GM18520 (cell line): ENCODE data around the gene SLC5A4.
"Not testable (repeated sequence)": the region's sequence is repeated elsewhere in the genome, so short reads cannot be mapped to it uniquely, and the experiment has no call there.

Experiments
- ATAC-seq: cut with Tn5 transposase; IDR thresholded peaks from one replicate; pipeline ENCODE4 v1.9.1; 2021; ENCODE audit not compliant: unreplicated experiment

SLC5A4 gene

DNA sequence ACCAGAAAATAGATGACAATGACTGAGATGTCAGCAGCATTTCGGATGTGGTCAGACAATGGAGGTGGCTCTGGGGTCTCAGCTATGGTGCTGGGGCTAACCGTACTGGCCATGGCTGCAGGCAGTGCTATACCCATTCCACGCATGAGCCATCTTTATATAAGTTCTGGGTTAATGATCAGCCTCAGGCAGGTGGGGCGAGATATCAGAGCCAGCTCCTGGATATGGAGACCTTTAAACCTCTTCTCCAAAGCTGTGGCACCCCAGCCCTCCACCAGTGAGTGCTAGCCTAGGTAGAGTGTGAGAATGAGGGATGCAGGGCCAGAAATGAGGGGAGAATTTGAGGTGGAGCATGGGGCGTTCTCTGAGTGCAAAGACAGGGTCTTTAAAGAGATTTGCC lies at the start of gene SLC5A4:
Gene SLC5A4 (minus strand): TSS at position 131 of the 400 bp plus-strand sequence. CDS start 18 bp downstream, at position 113.
- ATAC-seq = no peak

DNA sequence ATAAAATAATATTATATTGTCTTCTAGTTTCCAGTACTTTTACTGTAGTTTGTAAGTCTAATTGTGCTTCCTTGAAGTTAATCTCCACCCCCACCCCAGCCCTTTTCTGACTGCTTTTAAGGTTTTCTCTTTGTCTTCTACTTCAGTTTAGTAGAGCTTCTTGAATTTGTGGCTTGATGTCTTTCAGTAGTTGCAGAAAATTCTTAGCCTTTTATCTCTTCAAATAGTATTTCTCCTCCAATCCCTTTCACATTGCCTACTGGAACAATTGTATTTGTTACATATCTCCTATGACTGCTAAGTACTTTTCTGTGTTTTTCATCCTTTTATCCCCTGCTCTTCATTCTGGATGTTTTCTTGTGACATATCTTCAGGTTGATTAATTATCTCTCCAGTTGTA lies 38.8 kb upstream of the SLC5A4 start:
- not testable (repeated sequence) for ATAC-seq

DNA sequence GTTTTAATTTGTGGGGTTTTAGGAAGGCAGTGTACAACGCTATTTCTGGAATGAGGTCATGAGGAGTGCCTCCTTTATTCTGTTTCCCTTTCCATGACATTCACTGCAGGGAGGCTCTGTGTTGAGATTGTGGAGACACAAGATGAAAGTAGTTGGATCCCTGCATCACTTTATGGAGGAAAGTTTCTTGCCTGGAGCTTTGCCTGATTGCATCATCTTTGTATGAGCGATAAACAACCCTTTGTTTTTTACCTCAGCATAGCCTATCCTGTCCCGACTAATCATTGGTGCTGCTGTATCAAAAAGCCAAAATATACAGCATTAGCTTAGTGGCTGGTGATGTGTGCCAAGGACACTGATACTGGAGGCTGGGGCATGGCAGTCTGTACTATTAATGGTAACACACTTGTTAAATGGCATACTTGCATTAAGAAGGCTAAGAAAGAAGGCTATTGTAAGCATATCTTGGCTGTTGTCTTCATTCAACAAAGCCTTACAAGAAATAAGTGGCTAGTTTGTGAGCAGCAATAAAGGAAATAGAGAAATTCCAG lies 31.2 kb upstream of the SLC5A4 start:
- no peak for ATAC-seq

- ATAC-seq = no peak
Measured at GRCh38 chr22:32281072-32281471, 25.9 kb upstream of the SLC5A4 start.

DNA sequence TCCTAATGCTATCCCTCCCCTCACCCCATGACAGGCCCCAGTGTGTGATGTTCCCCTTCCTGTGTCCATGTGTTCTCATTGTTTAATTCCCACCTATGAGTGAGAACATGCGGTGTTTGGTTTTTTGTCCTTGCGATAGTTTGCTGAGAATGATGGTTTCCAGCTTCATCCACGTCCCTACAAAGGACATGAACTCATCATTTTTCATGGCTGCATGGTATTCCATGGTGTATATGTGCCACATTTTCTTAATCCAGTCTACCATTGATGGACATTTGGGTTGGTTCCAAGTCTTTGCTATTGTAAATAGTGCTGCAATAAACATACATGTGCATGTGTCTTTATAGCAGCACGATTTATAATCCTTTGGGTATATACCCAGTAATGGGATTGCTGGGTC lies 20.2 kb upstream of the SLC5A4 start:
- not testable (repeated sequence) for ATAC-seq

DNA sequence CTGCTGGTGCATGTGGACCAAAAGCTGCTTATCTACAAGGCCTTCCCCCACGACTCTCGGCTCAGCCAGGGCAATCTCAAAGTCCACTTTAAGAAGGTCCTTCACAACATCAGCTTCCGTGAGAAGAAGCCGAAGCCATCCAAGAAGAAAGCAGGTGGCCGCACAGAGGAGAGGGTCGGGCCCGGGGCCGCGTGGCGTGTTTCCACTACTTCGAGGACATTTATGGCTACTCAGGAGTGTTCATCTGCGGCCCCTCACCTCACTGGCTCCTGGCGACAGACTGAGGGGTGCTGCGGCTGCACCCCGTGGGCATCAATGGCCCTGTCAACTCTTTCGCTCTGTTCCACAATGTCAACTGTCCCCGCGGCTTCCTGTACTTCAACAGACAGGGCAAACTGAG lies 16.2 kb upstream of the SLC5A4 start:
- ATAC-seq = no peak

GRCh38 chr22:32270641-32271369 lies 15.7 kb upstream of the SLC5A4 start:
- ATAC-seq = no peak

GRCh38 chr22:32269316-32269715 lies 14.2 kb upstream of the SLC5A4 start:
- no peak for ATAC-seq

GRCh38 chr22:32267011-32267410 lies 11.9 kb upstream of the SLC5A4 start:
- no peak for ATAC-seq

DNA sequence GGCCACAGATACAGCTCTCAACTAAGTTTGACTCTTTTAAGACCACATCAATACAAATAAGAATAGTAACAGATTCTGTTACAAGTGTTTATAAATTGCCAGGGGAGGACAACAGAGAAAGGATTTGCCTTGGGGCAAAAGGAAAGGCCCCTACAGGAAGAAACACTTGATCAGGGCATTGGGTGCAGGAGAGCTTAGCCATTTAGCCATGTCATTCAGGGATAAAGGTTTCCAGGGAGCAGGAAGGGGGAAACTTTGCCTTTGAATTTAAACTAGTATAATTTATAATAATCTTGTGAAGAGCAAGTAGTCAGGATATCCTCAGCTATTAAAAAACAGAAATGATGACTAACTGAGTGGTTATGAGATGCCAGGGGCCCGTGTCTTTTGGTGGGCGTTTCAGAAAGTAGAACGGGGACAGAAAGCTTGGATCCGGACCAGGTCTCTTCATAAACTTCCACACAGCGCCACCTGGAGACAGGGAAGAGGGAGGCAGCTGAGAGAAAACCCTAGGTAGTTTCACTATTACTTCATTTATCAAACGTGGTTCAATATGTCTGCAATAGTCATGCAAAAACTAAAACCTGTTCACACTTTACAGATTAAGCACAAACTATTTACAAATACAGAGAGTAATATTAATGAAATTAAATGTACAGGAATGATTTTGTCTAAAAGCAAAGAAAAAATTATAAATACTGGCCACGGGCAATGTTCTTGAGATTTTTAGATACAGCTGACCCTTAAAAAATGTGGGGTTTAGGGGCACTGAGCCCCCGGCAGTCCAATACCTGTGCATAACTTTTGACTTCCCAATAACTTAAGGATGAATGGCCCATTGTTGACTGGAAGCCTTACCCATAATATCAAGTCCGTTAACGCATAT lies 11.0 kb upstream of the SLC5A4 start:
- ATAC-seq = no peak

DNA sequence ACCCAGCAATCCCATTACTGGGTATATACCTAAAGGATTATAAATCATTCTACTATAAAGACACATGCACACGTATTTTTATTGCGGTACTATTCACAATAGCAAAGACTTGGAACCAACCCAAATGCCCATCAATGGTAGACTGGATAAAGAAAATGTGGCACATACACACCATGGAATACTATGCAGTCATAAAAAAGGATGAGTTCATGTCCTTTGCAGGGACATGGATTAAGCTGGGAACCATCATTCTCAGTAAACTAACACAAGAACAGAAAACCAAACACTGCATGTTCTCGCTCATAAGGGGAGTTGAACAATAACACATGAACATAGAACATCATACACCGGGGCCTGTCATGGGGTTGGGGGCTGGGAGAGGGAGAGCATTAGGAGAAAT lies 8.5 kb upstream of the SLC5A4 start:
- ATAC-seq = not testable (repeated sequence)

DNA sequence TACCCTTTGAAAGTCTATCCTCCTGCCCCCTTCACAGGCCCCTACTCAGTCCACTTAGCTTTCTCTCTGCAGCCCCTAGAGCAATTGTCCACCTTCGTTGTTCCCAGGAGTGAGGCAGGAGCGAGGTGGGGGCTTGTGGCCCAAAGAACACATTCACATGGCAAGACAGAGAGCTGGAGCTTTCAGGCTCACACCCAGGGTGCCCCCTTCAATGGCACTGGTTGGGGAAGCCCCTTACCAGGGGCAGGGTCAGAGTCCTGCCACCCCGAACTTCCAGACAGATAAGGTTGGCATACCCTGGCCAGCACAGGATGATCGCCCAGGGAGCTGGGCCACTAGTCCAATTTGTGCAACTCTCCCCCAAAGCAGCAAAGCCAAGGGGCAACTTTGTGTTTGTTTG lies 6.2 kb upstream of the SLC5A4 start:
- no peak for ATAC-seq

DNA sequence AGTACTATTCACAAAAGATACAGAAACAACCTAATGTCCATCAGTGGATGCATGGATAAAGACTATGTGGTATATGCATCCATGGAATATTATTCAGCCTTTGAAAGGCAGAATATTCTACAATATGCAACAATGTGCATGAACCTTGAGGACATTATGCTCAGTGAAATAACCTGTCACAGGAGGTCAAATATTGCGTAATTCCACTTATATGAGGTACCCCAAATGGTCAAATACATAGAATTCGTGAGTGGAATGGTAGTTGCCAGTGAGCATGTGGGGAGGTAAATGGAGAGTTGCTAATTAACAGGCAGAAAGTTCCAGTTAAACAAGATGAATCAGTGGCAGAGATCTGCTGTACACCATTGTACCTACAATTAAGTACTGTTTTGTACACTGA lies 3.6 kb upstream of the SLC5A4 start:
- no peak for ATAC-seq

GRCh38 chr22:32255726-32256125 lies 579 bp upstream of the SLC5A4 start:
- no peak for ATAC-seq

DNA sequence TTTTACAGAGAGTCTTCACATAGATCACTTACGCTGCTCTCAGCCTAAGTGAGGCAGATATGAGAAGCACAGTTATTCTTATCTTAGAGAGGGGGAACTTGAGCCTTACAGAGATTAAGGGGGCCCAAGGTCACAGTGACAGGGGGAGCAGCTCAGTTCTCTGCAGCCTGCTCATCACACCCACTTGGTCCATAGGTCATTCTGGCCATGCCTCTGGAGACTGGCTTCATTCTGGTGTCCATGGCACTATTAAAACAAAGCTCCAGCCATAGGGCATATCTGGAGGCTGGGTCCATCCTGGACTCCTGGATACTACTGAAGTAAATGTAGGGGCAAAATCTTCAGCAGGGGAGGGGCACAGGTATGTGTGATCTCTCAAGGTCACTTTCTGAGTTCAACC lies 5.9 kb downstream of the SLC5A4 start:
- ATAC-seq = no peak

DNA sequence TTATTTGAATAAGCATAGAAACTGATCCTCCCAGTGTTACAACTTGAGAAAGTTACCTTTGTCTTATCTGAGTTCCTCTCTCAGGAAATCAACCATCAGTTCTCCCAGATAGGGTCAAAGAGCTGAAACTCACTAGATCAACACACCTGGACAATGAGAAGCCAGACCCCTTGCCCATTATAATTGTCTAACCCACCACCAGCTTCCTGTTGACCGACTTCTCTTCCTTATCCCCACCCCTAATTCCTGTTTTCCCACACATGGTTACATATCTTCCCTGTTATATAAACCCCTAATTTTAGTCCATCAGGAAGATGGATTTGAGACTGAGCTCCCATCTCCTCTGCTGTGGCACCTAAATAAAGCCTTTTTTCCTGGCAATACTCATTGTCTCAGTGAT lies 6.9 kb downstream of the SLC5A4 start:
- no peak for ATAC-seq

DNA sequence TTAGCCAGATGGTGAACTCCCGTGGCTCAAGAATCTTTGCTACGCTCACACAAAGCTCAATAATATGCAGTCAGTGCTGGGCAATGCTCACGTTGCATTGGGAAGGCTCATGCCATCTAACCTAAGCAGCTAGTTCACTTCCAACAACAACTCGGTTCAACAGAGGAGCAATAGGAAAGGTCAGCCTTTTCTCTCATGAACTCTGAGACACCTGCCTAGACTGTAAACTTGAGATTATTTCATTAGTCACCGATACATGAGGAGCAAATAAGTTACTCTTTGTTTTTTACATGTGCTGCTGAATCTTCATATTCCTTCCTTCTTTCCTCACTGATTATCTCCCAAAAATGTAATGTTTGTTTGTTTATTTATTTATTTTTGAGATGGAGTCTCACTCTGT lies 9.0 kb downstream of the SLC5A4 start:
- ATAC-seq = no peak

GRCh38 chr22:32245042-32245441 lies 10.1 kb downstream of the SLC5A4 start:
- no peak for ATAC-seq

- no peak for ATAC-seq
Measured at GRCh38 chr22:32244547-32244946, 10.6 kb downstream of the SLC5A4 start.

DNA sequence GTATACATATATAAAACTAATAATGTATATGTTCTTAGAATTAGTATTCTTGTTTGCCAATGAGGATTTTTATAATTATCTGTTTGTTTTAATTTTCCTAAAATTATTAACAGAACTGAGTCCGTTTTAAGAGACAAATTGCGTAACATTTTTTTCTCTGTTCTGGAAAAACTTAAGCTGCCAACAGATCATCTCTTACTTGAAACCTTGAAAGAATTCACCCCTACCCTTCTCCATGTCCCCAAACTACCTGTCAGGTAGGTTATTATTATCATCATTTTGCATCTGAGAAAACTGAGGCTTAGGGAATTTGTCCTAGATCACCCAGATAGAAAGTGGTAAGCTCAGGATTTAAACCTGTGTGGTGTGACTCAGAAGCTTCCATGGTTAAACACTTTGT lies 14.7 kb downstream of the SLC5A4 start:
- no peak for ATAC-seq

DNA sequence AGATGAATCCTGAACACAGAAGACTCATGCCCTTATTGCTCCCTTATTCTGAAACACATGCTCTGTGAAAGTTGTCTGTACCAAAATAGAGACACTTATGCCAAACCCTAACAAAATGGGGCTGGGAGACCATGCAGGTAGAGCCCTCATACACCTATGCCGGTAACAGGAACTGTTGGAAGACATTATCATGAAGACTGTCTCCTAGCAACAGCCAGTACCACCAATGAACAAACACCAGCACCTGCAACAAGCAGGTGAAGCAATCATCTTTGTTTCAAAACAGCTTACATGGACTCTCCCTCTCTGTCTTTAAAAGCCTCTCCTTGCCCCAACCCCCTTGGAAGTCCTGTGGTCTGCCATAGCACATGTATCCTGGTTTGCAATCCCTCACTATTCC lies 17.2 kb downstream of the SLC5A4 start:
- ATAC-seq = no peak

GRCh38 chr22:32236970-32237369 lies 18.2 kb downstream of the SLC5A4 start:
- no peak for ATAC-seq
